LNCaP clone FGC (cell line): ENCODE data around the gene IQGAP2.

Experiments used
- DNase-seq: peaks from one replicate; pipeline ENCODE4 v3.0.0-alpha.2; 2011; ENCODE audit warnings: low read depth
- H3K4me3 ChIP-seq: 2 replicates; pipeline ENCODE4 v1.5.1; 2011; ENCODE audit warnings: mild to moderate bottlenecking, low read depth, low read length, control low read depth
- CTCF ChIP-seq: IDR thresholded peaks from 2 replicates; pipeline ENCODE4 v1.5.1; 2012; ENCODE audit warnings: mild to moderate bottlenecking; ENCODE audit not compliant: control insufficient read depth, insufficient read depth; ENCODE audit errors: extremely low read depth

Gene IQGAP2

GRCh38 chr5:76528547-76529331 is 125.7 kb downstream of the IQGAP2 start:
- no peak for DNase-seq
- H3K4me3 ChIP-seq, result no peak overlapping the region
- no peak for TF ChIP-seq CTCF

GRCh38 chr5:76529464-76530344 is 126.6 kb downstream of the IQGAP2 start:
- no peak overlapping the region for H3K4me3 ChIP-seq
- no peak for TF ChIP-seq CTCF
- no peak for DNase-seq

GRCh38 chr5:76532052-76532451 is 129.0 kb downstream of the IQGAP2 start:
- no peak for TF ChIP-seq CTCF
- DNase-seq, result no peak
- H3K4me3 ChIP-seq, result no peak overlapping the region

GRCh38 chr5:76532973-76533372 is 129.9 kb downstream of the IQGAP2 start:
- DNase-seq, result no peak
- no peak overlapping the region for H3K4me3 ChIP-seq
- TF ChIP-seq CTCF, result no peak

GRCh38 chr5:76535577-76535976 is 132.5 kb downstream of the IQGAP2 start:
- no peak overlapping the region for H3K4me3 ChIP-seq
- no peak for TF ChIP-seq CTCF
- DNase-seq, result peak; percentile 26

- no peak overlapping the region for H3K4me3 ChIP-seq
- no peak for DNase-seq
- TF ChIP-seq CTCF, result no peak
Measured at GRCh38 chr5:76537073-76537543, 134.0 kb downstream of the IQGAP2 start.
